ENCODE data around the gene MRPL47.

DNA sequence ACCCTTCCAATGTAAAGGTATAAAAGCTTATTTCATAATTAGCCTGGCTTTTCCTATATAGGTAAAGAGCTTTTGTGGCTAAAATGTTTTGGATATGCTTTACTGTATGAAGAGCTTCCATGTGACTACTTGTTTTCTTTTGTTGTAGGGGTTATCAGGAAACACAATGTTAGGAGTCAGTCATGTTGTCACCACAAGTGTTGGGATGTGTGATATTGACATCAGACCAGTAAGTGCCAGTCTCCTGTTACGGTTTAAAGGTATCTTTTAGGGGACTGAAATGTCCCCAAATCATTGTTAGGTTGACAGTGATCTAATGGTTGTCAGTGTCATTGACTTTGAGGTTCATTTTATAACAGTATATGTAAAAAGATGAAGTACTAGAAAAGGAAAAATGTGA lies 23.4 kb downstream of the MRPL47 start:
- TF ChIP-seq, protein P1, sequence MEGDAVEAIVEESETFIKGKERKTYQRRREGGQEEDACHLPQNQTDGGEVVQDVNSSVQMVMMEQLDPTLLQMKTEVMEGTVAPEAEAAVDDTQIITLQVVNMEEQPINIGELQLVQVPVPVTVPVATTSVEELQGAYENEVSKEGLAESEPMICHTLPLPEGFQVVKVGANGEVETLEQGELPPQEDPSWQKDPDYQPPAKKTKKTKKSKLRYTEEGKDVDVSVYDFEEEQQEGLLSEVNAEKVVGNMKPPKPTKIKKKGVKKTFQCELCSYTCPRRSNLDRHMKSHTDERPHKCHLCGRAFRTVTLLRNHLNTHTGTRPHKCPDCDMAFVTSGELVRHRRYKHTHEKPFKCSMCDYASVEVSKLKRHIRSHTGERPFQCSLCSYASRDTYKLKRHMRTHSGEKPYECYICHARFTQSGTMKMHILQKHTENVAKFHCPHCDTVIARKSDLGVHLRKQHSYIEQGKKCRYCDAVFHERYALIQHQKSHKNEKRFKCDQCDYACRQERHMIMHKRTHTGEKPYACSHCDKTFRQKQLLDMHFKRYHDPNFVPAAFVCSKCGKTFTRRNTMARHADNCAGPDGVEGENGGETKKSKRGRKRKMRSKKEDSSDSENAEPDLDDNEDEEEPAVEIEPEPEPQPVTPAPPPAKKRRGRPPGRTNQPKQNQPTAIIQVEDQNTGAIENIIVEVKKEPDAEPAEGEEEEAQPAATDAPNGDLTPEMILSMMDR (IDR thresholded peaks at IDR 0.05) = no peak
- no peak for TF ChIP-seq ZFX (IDR thresholded peaks at IDR 0.05; ENCODE audit: borderline replicate concordance)
